HUES48 (cell line): ENCODE results near the gene ZKSCAN2.

ENCODE experiments used
- H3K27ac ChIP-seq: one replicate; pipeline ENCODE4 v1.7.0; 2013; ENCODE audit warnings: low read depth, low read length, inconsistent platforms
- H3K27me3 ChIP-seq: 2 replicates; pipeline ENCODE4 v1.6.1; 2013; ENCODE audit warnings: mild to moderate bottlenecking, low read length; ENCODE audit not compliant: control insufficient read depth, insufficient read depth
- H3K36me3 ChIP-seq: 2 replicates; pipeline ENCODE4 v1.6.1; 2013; ENCODE audit warnings: low read length; ENCODE audit not compliant: control insufficient read depth, insufficient read depth
- H3K4me1 ChIP-seq: 2 replicates; pipeline ENCODE4 v1.6.1; 2013; ENCODE audit warnings: mild to moderate bottlenecking, low read length; ENCODE audit not compliant: control insufficient read depth, insufficient read depth
- H3K4me3 ChIP-seq: 2 replicates; pipeline ENCODE4 v1.5.1; 2013; ENCODE audit warnings: mild to moderate bottlenecking, low read depth, low read length
- H3K9ac ChIP-seq: 2 replicates; pipeline ENCODE4 v1.6.1; 2013; ENCODE audit warnings: mild to moderate bottlenecking, low read depth, low read length, moderate library complexity
- H3K9me3 ChIP-seq: 2 replicates; pipeline ENCODE4 v1.6.1; 2013; ENCODE audit warnings: low read length; ENCODE audit not compliant: control insufficient read depth, insufficient read depth

The ZKSCAN2 gene

GRCh38 chr16:25264597-25264996, 7.0 kb upstream of the ZKSCAN2 start:
- Histone ChIP-seq H3K27me3 (no peaks in the 10 kb centered on the region), H3K4me3 (no peak overlapping the region), H3K9me3 (no peaks in the 10 kb centered on the region), H3K9ac (no peak overlapping the region), H3K36me3 (peaks cover 26% of the 10 kb centered on the region), H3K27ac (no peak overlapping the region), H3K4me1 (peaks cover 3% of the 10 kb centered on the region; the same call in 1 of the 2 replicates)

GRCh38 chr16:25260416-25260815, 2.8 kb upstream of the ZKSCAN2 start:
- Histone ChIP-seq H3K4me3 (no peak overlapping the region), H3K27ac (no peak overlapping the region), H3K9ac (no peak overlapping the region), H3K36me3 (peaks cover 18% of the 10 kb centered on the region), H3K4me1 (peaks cover 13% of the 10 kb centered on the region), H3K9me3 (no peaks in the 10 kb centered on the region), H3K27me3 (no peaks in the 10 kb centered on the region)

GRCh38 chr16:25258861-25259179, 1.2 kb upstream of the ZKSCAN2 start:
- H3K4me1 ChIP-seq = peaks cover 13% of the 10 kb centered on the region
- peak overlapping the region; percentile 98 for H3K9ac ChIP-seq
- peak overlapping the region; percentile 99 for H3K27ac ChIP-seq
- H3K36me3 ChIP-seq = peaks cover 23% of the 10 kb centered on the region
- H3K9me3 ChIP-seq = no peaks in the 10 kb centered on the region
- peak overlapping the region; percentile 93 for H3K4me3 ChIP-seq
- H3K27me3 ChIP-seq = no peaks in the 10 kb centered on the region

- peaks cover 21% of the 10 kb centered on the region for H3K36me3 ChIP-seq
- H3K9ac ChIP-seq = peak overlapping the region; percentile 98
- no peaks in the 10 kb centered on the region for H3K9me3 ChIP-seq
- peaks cover 13% of the 10 kb centered on the region for H3K4me1 ChIP-seq
- H3K27me3 ChIP-seq = no peaks in the 10 kb centered on the region
- H3K27ac ChIP-seq = peak overlapping the region; percentile 99
- H3K4me3 ChIP-seq = peak overlapping the region; percentile 93
Observed at GRCh38 chr16:25257956-25258860, 563 bp upstream of the ZKSCAN2 start.

GRCh38 chr16:25256695-25257469, 763 bp downstream of the ZKSCAN2 start:
- H3K4me1 ChIP-seq = peaks cover 13% of the 10 kb centered on the region
- peak overlapping the region; percentile 99 for H3K27ac ChIP-seq
- no peaks in the 10 kb centered on the region for H3K9me3 ChIP-seq
- peak overlapping the region; percentile 93 for H3K4me3 ChIP-seq
- peaks cover 25% of the 10 kb centered on the region for H3K36me3 ChIP-seq
- H3K9ac ChIP-seq = peak overlapping the region; percentile 59
- H3K27me3 ChIP-seq = no peaks in the 10 kb centered on the region

GRCh38 chr16:25253322-25253721, 4.3 kb downstream of the ZKSCAN2 start:
- no peaks in the 10 kb centered on the region for H3K27me3 ChIP-seq
- no peak overlapping the region for H3K9ac ChIP-seq
- H3K4me1 ChIP-seq = peaks cover 3% of the 10 kb centered on the region
- H3K27ac ChIP-seq = no peak overlapping the region
- no peak overlapping the region for H3K4me3 ChIP-seq
- peaks cover 45% of the 10 kb centered on the region for H3K36me3 ChIP-seq
- H3K9me3 ChIP-seq = no peaks in the 10 kb centered on the region

- peaks cover 72% of the 10 kb centered on the region for H3K36me3 ChIP-seq
- H3K9me3 ChIP-seq = no peaks in the 10 kb centered on the region
- H3K9ac ChIP-seq = no peak overlapping the region
- no peaks in the 10 kb centered on the region for H3K27me3 ChIP-seq
- no peak overlapping the region for H3K27ac ChIP-seq
- H3K4me1 ChIP-seq = no peaks in the 10 kb centered on the region
- no peak overlapping the region for H3K4me3 ChIP-seq
Observed at GRCh38 chr16:25250467-25250866, 7.2 kb downstream of the ZKSCAN2 start.

- Histone ChIP-seq H3K27ac (no peak overlapping the region), H3K9ac (no peak overlapping the region), H3K9me3 (no peaks in the 10 kb centered on the region), H3K36me3 (peaks cover 30% of the 10 kb centered on the region), H3K4me1 (no peaks in the 10 kb centered on the region), H3K4me3 (no peak overlapping the region), H3K27me3 (no peaks in the 10 kb centered on the region)
Observed at GRCh38 chr16:25235991-25236390, 21.7 kb downstream of the ZKSCAN2 start.

- H3K4me1 ChIP-seq = no peaks in the 10 kb centered on the region; the same call in 1 of the 2 replicates
- no peaks in the 10 kb centered on the region for H3K36me3 ChIP-seq
- H3K9me3 ChIP-seq = no peaks in the 10 kb centered on the region
- H3K4me3 ChIP-seq = no peak overlapping the region
- no peak overlapping the region for H3K9ac ChIP-seq
- no peaks in the 10 kb centered on the region for H3K27me3 ChIP-seq
- H3K27ac ChIP-seq = no peak overlapping the region
Observed at GRCh38 chr16:25228372-25228771, 29.3 kb downstream of the ZKSCAN2 start.

- Histone ChIP-seq H3K36me3 (no peaks in the 10 kb centered on the region), H3K27ac (no peak overlapping the region), H3K9me3 (no peaks in the 10 kb centered on the region), H3K9ac (no peak overlapping the region), H3K27me3 (no peaks in the 10 kb centered on the region), H3K4me1 (no peaks in the 10 kb centered on the region; the same call in 1 of the 2 replicates), H3K4me3 (no peak overlapping the region)
Observed at GRCh38 chr16:25224731-25225319, 32.8 kb downstream of the ZKSCAN2 start.

GRCh38 chr16:25223964-25224363, 33.7 kb downstream of the ZKSCAN2 start:
- H3K36me3 ChIP-seq = no peaks in the 10 kb centered on the region
- no peak overlapping the region for H3K27ac ChIP-seq
- H3K9me3 ChIP-seq = no peaks in the 10 kb centered on the region
- H3K4me3 ChIP-seq = no peak overlapping the region
- H3K9ac ChIP-seq = no peak overlapping the region
- no peaks in the 10 kb centered on the region for H3K27me3 ChIP-seq
- H3K4me1 ChIP-seq = no peaks in the 10 kb centered on the region; the same call in 1 of the 2 replicates
